SJSA1 (cell line): ENCODE measurements around the gene MSX2. TPM values are rescaled to one million over a fixed set of nuclear protein-coding genes. Genes with fewer than 3 reads are reported as not detected.
A peak's percentile ranks its signal among the peaks of the same experiment; 100 is the strongest.

Experiments used
- DNase-seq, 2 experiments: peaks; one replicate each; pipeline ENCODE4 v3.0.0-alpha.2; 2015 to 2020; ENCODE audit warnings: low spot score in 2 of 2, low read depth in 1 of 2
- H3K27ac ChIP-seq: fragments of 250-450 bp; sonication (Bioruptor Pico); 2 replicates; pipeline ENCODE4 v1.5.1; 2020; ENCODE audit warnings: mild to moderate bottlenecking, moderate library complexity
- H3K27me3 ChIP-seq: fragments of 250-450 bp; sonication (Bioruptor Pico); replicated peaks from 2 replicates; pipeline ENCODE4 v1.5.1; 2020; ENCODE audit warnings: mild to moderate bottlenecking, moderate library complexity
- H3K36me3 ChIP-seq: fragments of 250-450 bp; sonication (Bioruptor Pico); 2 replicates; pipeline ENCODE4 v1.5.1; 2020; ENCODE audit warnings: mild to moderate bottlenecking
- H3K4me1 ChIP-seq: fragments of 250-450 bp; sonication (Bioruptor Pico); replicated peaks from 2 replicates; pipeline ENCODE4 v1.6.1; 2021; ENCODE audit warnings: mild to moderate bottlenecking
- H3K4me3 ChIP-seq: fragments of 250-450 bp; sonication (Bioruptor Pico); 2 replicates; pipeline ENCODE4 v1.5.1; 2020; ENCODE audit warnings: mild to moderate bottlenecking
- H3K9me3 ChIP-seq: fragments of 250-450 bp; sonication (Bioruptor Pico); replicated peaks from 2 replicates; pipeline ENCODE4 v1.5.1; 2020; ENCODE audit warnings: mild to moderate bottlenecking
- total RNA-seq: library from RNA; depleted of rRNA; stranded (reverse); fragments of >200 nt; shearing (Covaris generic); gene quantifications from 2 replicates; pipeline ENCODE4 v1.2.3, GENCODE V29; 2014

The MSX2 gene
- total RNA-seq, 1 experiment from 2014 or later = 1.4 TPM

DNA sequence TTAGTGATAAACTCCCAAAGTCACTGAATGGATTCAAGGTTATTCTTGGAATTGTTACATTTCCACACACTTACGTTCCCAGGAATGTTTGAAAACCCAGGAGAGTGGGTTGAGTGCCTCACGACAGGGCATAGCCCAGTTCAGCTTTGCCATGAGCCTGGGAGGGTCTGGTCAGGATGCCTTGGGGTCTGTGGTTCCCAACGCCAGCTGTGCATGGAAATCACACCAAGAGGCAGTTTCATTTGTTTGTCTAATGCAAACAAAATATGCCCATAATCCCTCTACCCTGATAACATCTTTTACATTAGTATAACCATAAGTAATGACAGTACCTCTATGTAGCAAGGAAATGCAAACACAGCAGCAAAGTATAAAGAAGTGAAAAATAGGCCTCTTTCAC lies 25.3 kb upstream of the MSX2 start:
- H3K9me3 ChIP-seq = no peaks in the 10 kb centered on the region

DNA sequence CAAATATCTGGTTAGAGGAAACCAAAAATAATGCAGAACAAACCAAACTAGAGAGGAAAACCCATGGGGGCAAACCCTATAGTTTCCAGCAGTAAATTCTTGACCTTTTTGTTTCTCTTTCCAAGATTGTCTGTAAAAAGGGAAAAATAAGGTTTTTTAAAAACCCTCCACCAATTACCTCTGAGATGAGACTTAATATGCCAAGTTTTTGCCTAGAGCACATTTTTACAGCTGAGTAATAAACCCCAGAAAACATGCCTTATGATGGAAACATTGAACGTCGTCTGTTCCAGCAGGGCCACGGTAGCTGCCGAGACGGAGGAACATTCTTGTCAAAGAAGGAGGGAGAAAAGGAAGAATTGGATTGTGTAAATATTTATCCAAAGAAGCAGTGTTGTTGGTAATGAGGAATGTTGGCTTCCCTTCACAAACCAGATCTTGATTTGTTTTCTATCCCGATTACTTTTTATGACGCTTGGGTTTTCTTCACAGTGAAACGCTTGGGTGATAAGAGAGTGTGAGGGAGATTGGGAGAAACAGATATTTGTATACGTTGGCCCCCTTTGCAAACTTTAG lies 17.3 kb upstream of the MSX2 start:
- peaks cover 4% of the 10 kb centered on the region; the same call in 1 of the 2 replicates for H3K27me3 ChIP-seq
- H3K36me3 ChIP-seq = no peaks in the 10 kb centered on the region
- H3K27ac ChIP-seq = no peak overlapping the region
- no peak overlapping the region for H3K4me3 ChIP-seq
- peak in 1 of 2 experiments; percentile 28 for DNase-seq
- H3K4me1 ChIP-seq = 0 out of 2 replicates have a peak, but pooled peaks cover 3% of the 10 kb centered on the region
- no peaks in the 10 kb centered on the region; the same call in 1 of the 2 replicates for H3K9me3 ChIP-seq

More for the DNA sequence above, 25.3 kb upstream of the MSX2 start:
- Histone ChIP-seq H3K36me3 (no peaks in the 10 kb centered on the region), H3K4me3 (no peak overlapping the region), H3K27me3 (peaks cover 3% of the 10 kb centered on the region; the same call in 1 of the 2 replicates), H3K27ac (no peak overlapping the region), H3K4me1 (no peaks in the 10 kb centered on the region)
- DNase-seq = no peak

DNA sequence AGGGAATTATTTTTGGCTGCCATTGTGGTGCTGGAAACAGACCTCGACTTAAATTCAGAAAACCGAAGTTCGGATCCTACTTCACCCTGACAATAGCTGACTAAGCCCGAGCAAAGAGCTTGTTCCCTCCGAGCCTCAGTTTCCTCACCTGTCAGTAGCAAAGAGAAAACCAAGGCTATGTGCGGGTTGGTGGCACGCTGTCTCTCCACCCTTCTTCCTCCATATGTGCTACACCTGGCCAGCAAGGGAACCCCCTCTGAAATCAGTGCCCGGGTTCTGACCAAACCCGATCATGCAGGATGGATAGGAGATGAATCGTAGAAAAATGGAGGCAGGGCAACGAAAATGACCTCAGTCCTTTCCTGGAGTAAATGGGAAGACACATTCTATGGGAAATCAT lies 16.7 kb upstream of the MSX2 start:
- Histone ChIP-seq H3K9me3 (no peaks in the 10 kb centered on the region; the same call in 1 of the 2 replicates), H3K4me3 (no peak overlapping the region), H3K27me3 (peaks cover 4% of the 10 kb centered on the region; the same call in 1 of the 2 replicates), H3K36me3 (no peaks in the 10 kb centered on the region), H3K27ac (no peak overlapping the region), H3K4me1 (0 out of 2 replicates have a peak, but pooled peaks cover 3% of the 10 kb centered on the region)
- no peak for DNase-seq

DNA sequence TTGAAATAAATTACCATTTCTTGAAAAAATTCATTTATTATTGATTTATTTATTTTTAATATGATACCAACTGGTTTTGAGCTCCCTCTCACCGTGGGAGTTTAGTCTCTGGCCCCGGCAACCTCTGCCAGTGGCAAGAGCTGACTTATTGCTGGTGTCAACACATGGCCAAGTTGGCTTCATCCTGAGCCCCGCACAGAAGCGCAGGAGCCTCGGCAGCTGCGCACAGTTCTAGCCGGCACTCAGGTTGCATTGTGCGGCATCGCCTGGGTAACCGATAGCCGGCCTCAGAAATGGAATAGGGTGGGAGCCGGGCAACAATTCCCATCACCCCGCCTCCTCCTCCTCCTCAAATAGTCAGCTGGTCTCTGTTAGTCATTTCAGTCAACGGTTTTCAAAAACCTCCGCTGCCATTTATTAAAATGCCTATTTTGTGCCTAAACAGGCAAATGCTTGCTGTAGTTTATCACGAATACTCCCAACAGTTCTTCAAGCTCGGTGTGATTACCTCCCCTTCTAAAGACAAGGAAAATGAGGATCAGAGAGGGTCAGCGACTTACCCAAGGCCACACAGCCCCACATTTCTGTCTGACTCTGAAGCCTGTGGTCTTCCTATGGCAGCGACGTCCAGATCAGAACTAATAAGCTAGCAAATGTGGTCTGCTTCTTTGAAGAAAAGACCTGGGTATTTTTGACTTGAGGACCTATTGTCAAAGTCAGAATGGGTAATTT lies 15.7 kb upstream of the MSX2 start:
- no peak overlapping the region for H3K4me3 ChIP-seq
- no peaks in the 10 kb centered on the region for H3K36me3 ChIP-seq
- 0 out of 2 replicates have a peak, but pooled peaks cover 3% of the 10 kb centered on the region for H3K4me1 ChIP-seq
- peaks cover 4% of the 10 kb centered on the region; the same call in 1 of the 2 replicates for H3K27me3 ChIP-seq
- H3K27ac ChIP-seq = no peak overlapping the region
- no peak for DNase-seq
- H3K9me3 ChIP-seq = no peaks in the 10 kb centered on the region; the same call in 1 of the 2 replicates

DNA sequence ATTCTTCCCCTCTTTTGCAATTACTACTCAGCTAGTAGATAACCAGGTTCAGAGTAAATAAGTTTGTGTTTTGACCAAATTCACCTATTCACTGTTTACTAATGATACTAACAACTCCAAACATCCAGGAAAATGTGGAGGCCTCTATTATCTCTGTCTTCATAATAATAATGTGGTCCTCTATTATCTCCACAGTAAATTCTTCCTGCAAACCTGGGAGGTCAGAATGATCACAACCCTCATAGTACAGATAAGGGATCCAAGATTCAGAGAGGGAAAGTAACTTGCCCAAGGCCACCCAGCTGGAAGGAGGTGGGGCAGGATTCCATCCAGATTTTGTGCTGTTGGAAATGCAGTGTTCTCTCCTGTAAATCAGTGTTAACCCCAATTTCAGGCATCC lies 9.6 kb upstream of the MSX2 start:
- Histone ChIP-seq H3K36me3 (no peaks in the 10 kb centered on the region), H3K27ac (no peak overlapping the region), H3K4me1 (no peaks in the 10 kb centered on the region), H3K4me3 (no peak overlapping the region), H3K9me3 (no peaks in the 10 kb centered on the region), H3K27me3 (peaks cover 25% of the 10 kb centered on the region)
- DNase-seq = no peak

DNA sequence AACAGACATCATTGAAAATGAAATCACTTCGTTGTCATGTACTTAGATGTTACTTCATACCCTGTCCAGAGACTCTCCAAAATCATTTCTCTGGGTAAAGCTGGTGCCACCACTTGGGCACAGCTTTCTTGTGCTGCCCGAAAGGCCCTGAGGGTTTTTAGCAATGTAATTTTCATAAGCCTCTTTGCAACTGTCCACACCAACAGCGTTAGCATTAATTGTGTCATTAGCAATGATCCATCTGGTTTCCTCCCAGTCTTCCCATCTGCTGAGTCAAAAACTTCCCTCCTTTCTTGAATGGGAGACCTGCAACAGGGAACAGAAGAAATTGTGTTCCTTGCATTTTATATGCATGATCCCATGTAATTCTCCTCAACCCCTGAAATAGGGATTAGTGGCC lies 8.6 kb upstream of the MSX2 start:
- no peak overlapping the region for H3K27ac ChIP-seq
- H3K36me3 ChIP-seq = no peaks in the 10 kb centered on the region
- no peaks in the 10 kb centered on the region for H3K4me1 ChIP-seq
- peaks cover 35% of the 10 kb centered on the region for H3K27me3 ChIP-seq
- no peaks in the 10 kb centered on the region for H3K9me3 ChIP-seq
- DNase-seq = no peak
- no peak overlapping the region for H3K4me3 ChIP-seq

DNA sequence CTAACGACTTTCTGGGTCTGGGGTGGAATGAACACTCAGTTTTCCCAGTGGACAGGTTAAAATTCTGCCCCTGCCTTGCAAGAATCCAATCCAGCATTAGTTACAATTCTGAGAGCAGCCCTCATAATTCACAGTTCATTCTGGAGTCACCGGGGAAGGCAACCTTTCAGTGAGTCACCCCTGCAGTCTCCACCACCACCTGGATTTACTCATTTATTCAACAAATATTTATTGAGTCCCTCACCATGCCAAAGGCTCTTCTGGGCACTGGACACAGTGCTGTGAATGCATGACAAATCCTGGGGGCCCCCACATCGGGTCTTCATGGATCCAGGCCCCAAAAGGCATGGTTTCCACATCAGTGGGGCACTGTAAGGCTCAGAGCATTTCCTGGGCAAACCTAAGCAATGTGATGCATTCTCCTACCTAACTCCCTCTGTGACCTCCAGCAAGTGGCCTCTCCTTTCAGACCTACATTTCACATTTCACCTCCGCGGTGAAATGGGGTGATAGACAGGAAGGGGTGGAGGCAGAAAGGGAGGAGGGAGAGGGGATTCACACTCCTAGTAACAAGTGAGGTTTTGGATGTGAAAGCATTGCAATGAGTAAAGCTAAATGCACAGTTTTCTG lies 6.4 kb upstream of the MSX2 start:
- no peak for DNase-seq
- no peak overlapping the region for H3K4me3 ChIP-seq
- H3K27ac ChIP-seq = no peak overlapping the region
- no peaks in the 10 kb centered on the region for H3K36me3 ChIP-seq
- no peaks in the 10 kb centered on the region for H3K9me3 ChIP-seq
- no peaks in the 10 kb centered on the region for H3K4me1 ChIP-seq
- H3K27me3 ChIP-seq = peaks cover 53% of the 10 kb centered on the region

DNA sequence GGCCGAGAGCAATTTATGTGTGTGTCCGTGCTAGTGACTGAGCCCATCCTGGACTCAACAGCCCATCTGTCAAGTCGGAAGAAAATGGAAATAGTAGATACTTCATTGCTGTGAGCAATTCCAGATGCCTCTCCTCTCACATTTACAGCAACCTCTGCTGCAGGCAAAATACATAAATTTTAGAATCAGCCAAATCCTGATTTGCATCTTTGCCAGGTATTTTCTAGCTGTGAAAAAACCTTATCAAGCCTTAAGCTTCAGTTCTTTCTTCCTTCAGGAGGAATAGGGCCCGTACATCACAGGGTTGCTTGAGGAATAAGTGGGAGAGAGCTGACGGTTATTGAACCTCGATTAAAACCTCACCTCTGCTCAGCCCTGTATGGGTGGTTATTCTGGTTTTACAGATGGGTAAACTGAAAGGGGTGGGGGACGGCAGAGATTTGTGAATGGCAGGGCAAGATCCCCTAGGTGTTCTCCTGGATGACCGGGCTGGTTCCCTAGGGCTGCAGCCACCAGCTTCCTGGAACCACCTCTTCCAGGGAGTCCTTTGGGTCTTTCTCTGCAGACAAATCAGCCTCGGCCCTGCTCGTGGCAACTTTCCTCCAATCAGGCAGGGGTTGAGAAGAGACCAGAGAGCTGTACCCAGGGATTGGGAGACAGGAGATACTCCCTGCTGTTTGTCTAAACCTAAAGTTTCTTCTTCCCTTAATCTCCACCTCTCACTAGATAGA lies 5.3 kb upstream of the MSX2 start:
- H3K27me3 ChIP-seq = peaks cover 64% of the 10 kb centered on the region
- no peak for DNase-seq
- no peaks in the 10 kb centered on the region; the same call in 1 of the 2 replicates for H3K4me1 ChIP-seq
- H3K27ac ChIP-seq = no peak overlapping the region
- no peaks in the 10 kb centered on the region for H3K36me3 ChIP-seq
- no peak overlapping the region for H3K4me3 ChIP-seq
- H3K9me3 ChIP-seq = no peaks in the 10 kb centered on the region

DNA sequence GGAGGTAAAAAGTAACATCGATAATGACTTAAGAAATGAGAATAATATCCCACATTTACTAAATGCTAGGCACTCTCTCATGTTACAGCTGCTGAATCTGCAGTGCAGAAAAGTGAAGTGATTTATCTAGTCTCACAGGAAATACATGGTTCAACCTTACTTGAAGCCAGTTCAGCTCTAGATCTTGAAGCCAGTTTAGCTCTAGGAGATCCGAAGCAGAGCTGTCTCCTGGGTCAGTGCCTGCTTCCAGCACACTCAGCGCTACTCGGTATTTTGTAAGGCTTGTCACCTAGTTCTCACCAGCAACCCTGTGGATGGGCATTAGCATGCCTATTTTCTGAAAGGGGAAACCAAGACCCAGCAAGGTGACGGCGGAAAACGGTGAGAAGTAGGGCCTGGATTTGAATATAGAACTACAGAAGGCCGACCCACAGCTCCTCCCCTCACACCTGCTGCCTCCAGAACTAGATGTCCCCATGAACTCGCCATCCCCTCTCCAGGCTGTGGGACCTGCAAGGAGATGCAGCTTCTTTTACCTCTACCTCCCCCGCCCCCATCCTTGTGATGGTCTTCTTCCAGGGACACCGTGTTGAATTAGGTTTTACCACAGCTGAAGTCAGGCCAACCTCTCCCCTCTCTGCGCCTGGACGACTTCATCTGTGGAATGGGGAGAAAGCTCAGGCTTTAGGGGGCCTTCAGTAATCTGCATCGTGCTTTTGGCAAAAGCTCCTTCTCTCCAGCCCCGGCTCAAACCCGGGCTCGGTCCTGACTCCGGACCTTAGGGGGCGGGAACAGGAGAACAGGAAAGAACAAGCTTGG lies 4.4 kb upstream of the MSX2 start:
- Histone ChIP-seq H3K27me3 (peaks cover 71% of the 10 kb centered on the region), H3K36me3 (no peaks in the 10 kb centered on the region), H3K27ac (no peak overlapping the region), H3K4me1 (peaks cover 6% of the 10 kb centered on the region), H3K4me3 (no peak overlapping the region), H3K9me3 (no peaks in the 10 kb centered on the region)
- no peak for DNase-seq

DNA sequence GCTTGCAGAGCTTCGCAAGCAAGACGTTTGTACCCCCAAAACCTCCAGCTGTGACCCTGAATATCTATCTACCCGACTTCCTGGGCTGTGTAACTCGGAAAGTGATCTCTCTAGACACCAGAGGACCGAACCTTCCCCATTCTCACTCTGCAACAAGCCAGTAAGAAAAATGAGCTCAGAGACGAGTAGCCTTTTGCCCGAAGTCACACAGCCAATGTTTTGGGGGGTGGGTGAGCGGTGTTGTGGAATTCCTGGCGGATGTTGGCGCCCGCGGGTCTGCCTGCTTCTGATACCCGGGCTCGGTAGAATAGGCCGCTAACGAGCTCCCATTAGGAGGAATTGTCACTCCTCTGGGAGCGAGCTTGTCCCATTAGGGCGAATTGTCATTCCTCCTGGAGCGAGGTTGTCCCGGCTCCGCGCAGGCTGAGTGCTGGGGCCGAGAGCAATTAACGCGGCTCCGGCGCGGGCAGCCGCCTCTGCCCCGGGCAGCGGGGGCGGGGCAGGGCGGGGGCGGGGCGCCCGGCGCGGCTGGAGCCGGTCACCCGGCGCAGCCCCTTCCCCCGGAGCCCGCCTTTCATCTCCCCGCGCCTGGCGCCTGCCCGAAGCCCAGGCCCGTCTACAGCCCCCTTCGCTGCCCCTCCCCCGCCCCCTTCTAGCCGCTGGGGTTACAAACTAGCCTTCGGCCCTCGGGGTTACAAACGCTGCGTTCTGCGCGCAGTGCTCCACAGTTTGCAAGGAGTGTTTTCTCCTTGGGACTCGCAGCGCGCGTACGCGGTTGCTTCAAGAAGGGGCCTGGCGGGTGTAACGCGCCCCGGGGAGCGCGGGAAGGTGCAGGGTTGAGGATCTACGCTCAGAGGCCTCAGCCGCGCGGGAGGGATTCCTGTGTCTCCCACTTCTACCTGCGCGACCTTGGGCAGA lies 3.5 kb upstream of the MSX2 start:
- no peak for DNase-seq
- Histone ChIP-seq H3K27ac (no peak overlapping the region), H3K27me3 (peaks cover 75% of the 10 kb centered on the region), H3K9me3 (no peaks in the 10 kb centered on the region), H3K4me1 (peaks cover 13% of the 10 kb centered on the region), H3K36me3 (no peaks in the 10 kb centered on the region), H3K4me3 (no peak overlapping the region)

DNA sequence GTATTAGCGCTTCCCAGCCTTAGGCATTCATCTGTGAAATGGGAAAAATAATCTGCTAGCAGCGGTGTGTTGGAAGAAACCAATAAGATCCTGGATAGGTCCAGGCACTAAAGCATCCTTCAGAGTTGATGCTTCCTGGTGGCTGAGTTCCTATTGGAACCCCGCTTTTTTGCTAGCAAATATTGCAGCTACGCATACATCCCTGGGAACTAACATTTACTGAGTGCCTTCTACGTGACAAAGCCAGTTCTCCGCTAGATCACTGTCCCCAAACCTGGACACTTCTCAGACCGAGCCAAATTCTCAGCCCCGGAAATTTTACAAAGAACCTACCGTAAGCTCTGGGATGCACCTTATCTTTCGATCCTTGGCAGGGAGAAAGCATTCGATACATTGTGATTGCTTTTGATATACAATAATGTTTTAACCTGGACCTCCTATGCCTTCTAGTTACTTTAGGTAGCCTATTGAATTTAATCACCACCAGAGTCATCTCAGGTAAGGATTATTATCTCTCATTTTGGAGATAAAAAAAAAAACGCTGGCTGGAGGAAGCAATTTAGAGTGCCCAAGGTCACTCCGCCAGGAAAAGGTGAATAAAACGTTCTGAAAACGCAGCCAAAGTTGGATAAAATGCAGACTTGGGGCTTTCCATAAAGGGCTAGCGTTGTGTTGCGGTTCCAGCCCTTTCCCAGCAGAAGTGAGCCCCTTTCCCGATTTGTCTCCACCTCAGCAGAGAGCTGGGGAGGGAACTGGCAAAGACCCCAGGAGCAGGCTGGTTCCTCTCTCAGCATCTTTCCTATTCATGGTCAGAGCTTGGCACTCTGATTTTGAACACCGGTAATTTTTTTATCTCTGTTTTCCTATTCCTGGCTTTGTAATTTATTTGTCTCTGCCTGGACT lies 2.6 kb upstream of the MSX2 start:
- Histone ChIP-seq H3K36me3 (no peaks in the 10 kb centered on the region), H3K4me1 (peaks cover 13% of the 10 kb centered on the region), H3K9me3 (no peaks in the 10 kb centered on the region), H3K4me3 (no peak overlapping the region), H3K27me3 (peaks cover 69% of the 10 kb centered on the region), H3K27ac (no peak overlapping the region)
- no peak for DNase-seq
